NCI-H2227 (cell line): ENCODE data around the gene LRRN4CL.

Experiments
- DNase-seq: peaks from one replicate; lab custom pipeline; 2025; ENCODE audit not compliant: unreplicated experiment; lab: John Stamatoyannopoulos, UW

Gene LRRN4CL

DNA sequence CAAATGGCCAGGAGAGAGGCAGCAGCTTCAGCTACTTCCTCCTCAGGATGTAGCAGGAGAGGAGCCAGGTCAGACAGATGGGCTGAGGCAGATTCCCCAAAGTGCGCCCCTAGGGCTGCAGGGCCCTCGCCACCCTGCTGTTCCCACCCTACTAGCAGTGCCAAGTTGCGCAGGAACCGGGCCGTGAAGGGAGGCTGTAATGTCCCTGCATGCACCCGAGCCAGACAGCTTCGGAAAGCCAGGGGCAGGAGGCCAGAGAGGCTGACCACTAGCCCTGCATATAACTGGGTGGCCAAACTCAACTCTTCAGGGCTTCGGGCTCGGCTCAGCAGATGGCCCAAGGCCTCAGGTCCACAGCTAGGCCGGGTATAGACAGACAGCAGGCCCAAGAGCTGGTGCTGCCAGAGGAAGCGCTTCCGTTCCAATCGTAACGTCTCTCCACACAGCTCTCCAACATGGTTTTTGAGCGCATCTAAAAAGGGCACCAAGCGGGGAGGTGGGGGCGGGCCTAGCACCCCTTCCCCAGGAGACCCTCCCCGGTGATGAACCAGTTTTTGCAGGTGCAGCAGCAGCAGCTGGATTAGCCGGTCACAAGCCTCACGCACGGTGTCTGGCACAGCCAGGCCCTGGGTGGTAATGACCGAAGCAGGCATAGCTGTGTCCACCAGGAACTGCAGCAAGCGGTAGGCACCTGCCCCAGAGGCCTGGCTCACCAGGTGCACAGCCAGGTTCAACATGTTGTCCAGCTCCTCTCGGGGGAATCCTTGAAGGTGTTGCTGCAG is 41.0 kb downstream of the LRRN4CL start:
- DNase-seq, result no peak

DNA sequence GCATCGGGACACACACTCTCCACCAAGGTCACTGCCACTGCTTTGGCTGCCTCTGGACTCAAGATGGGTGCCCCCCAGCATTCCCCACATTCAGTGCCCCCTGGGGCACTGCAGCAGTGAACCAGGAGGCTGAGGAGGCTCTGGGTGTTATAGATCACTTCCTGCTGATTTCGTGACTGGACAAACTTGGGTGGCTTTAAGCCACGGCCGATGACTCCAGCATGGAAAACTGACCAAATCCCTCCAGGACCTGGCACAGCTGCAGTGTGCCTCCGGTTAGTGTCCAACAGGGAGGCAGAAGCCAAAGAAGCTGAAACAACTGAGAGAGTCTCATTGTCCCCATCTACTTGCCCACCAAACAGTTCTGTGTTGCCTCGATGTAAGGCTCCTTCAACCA is 41.7 kb downstream of the LRRN4CL start:
- DNase-seq, result no peak

DNA sequence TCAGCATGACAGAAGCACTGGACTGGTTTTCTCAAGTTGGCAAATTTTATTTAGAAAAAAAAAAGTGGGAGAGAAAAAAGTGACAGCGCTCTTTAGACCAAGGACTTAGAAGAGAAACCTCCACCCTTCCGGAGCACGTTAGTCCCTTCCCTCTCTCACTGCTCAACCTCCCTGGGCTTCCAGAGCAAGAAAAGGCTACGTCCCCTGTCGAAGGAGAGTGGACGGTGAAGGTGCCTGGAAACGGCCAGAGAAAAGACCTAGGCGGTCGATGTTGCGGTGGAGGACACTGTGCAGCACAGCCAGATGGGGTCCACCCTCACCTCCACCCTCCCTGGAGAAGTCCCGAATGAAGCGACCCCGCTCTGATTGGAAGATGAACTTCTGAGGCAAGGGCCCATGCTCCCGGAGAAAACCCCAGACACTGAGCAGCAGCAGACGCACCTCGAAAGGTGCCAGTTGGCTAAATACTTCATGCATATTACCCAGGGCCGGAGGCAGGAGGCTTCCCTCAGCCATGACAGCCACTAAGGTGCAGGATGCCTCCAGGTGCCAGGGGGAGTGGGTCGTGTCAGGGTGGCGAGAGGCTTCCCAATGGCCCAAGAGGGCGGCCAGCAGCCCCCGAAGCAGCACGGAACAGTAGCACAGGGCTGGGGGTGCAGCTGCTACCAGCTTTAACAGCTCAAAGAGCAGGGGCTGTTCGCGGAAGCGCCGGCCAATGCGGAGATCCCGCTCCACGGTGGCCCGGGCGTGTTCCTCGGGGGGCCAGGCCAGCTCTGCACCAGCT is 42.3 kb downstream of the LRRN4CL start:
- DNase-seq, result no peak

DNA sequence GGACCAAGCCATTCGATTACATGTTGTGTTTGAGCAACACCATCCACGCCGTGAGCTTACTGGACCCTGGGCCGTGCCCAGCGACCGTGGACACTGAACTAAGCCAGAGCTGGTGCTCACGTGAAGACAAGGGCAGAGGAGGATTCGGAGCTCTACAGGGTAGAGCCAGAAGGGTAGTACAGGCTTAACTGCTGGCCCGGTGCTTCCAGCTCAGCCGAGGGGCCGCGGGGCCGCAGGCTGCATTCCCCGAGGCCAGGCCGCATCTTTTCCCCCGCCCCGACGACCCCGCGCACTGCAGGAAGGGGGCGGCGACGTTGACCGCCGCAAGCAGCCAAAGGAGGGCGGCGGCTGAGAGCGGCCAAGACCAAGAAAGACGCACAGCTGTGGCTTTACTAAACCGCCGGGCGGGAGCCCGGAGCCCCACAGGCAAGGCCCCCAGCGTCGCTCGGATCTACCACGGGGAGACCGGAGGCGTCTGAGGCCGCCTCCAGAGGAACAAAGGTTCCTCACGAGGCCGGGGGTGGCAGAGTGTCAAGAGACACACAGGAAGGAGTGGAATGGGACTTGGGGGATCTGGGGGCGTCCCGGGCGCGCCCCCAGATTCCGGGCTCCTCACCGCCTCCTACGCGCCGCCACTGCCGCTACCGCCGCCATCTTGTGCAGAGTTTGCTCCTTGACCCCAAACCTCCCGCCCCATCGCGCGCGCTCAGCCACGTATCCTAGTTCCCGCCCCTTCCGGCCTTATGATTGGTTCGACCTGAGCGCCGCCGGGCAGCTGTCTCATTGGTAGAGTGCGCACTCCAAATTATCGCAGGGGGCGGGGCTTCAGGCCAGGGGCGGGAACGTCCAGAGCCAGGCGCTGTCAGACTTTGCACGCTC is 43.1 kb downstream of the LRRN4CL start, which contains the start of gene GANAB:
Gene GANAB (minus strand): TSS at position 668 of the 879 bp plus-strand sequence. CDS start 14 bp downstream, at position 654.
- DNase-seq, result peak; percentile 99

DNA sequence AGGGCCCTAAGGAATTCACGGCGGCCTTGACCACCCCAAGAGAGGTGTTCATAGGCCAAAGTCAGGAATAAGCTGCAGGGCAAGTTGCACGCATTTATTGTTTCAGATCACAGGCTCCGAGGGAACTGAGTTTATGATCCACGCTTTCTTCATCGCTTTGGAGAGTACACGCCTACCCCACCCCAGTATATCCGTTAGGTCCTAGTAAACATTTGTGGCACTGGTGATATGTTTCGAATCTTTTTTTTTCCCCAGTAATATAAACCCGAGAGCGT is 43.7 kb downstream of the LRRN4CL start:
- DNase-seq, result no peak

DNA sequence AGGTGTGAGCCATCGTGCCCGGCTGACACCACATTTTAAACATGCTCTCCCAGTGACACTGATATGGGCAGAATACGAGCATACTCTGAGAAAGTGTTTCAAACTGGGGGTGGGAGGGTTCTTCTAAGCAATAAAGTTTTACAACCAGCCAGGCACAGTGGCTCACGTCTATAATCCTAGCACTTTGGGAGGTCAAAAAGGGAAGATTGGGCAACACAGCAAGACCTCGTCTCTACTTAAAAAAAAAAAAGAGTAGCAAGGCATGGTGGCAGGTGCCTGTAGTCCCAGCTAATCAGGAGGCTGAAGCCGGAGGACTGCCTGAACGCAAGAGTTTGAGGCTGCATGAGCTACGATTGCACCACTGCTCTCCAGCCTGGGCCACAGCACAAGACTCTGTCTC is 45.1 kb downstream of the LRRN4CL start:
- no peak for DNase-seq
